C4-2B (cell line): ENCODE data around the gene LGALS9.
"Not testable (repeated sequence)": the region's sequence is repeated elsewhere in the genome, so short reads cannot be mapped to it uniquely, and the experiment has no call there.

ENCODE experiments used
- H3K27ac ChIP-seq: fragments of 450-650 bp; 2 replicates; pipeline ENCODE4 v1.5.1; 2017
- CTCF ChIP-seq: fragments of 450-650 bp; conservative IDR thresholded peaks from 2 replicates; pipeline ENCODE4 v1.5.1; 2017; ENCODE audit warnings: mild to moderate bottlenecking
- ZFX ChIP-seq: fragments of 450-650 bp; IDR thresholded peaks from 2 replicates; pipeline ENCODE4 v1.6.1; 2017

LGALS9 gene

DNA sequence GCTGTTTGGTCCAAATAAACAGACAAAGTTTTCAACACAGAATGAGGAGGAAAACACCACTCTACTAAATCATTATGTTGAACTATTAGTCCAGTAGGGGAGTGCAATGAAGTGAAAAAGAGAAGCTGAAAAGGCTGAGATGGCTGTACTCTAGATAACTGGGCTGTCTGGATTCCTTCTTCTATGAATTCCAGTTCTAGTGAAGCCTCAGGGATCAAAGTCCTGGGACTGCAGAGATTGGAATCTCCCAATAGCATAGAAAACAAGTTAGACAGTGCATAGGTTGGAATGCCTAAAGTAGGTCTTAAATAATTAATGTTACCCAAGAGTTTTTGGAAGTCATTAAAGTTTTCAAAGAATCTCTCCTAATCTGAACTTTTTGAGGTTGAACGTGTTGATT lies 59.9 kb downstream of the LGALS9 start:
- H3K27ac ChIP-seq, result no peak overlapping the region
- TF ChIP-seq ZFX (no peak), CTCF (no peak)

GRCh38 chr17:27695254-27695814 lies 64.3 kb downstream of the LGALS9 start:
- H3K27ac ChIP-seq, result not testable (repeated sequence)
